ENCODE results near the gene TBL1Y.

DNA sequence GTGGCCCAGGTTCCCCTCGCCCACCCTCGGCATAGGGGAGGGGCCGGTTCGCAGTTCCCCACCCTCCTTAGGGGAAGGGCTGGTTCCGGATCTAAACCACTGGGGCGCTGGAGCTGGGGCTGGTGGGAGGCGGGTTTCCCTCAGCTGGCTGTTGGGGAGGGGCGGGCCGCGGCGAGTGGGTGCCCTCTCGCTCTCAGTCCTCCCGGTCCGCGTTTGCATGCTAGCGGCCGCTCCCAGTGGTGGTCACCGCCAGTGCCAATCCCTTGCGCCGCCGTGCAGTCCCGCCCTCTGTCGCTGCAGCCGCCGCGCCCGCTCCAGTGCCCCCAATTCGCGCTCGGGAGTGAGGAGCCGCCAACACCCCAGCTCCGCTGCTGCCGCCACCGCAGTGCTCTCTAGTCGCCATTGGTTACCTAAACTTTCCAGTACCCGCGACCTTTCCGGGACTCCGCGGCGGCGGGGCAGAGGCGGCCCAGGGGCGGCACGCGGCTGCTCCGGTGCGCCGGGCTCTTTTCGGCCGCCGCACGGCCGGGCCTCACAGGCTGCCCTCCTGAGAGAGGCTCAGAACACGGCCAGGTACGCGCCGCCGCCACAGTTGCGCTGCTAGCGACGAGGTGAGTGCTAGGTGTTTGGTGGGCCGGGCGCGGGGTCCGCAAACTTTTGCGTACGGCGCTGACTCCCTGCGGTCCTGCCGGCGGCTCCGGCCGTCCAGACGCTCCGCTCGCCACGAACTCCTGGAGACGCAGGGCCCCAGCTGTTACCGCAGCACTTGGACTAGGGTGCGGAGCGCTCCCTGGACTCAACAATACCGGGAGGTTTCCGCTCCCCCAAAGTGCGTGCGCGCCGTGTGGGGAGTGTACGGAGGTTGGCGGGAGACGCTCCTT, at the start of gene TBL1Y:
- TF ChIP-seq POLR2A (IDR thresholded peaks at IDR 0.05) (no peak), CTCF (IDR thresholded peaks at IDR 0.05) (no peak), POLR2AphosphoS5 (IDR thresholded peaks at IDR 0.05) (no peak)

Measured in gastroesophageal sphincter (tissue), 3 donors.